Dedifferentiated amniotic fluid mesenchymal stem cell (primary cell): ENCODE results near the gene TMEM178B.

ENCODE experiments used
- DNase-seq: peaks from one replicate; pipeline ENCODE4 v3.0.0-alpha.2; 2016; ENCODE audit errors: extremely low spot score

TMEM178B gene

DNA sequence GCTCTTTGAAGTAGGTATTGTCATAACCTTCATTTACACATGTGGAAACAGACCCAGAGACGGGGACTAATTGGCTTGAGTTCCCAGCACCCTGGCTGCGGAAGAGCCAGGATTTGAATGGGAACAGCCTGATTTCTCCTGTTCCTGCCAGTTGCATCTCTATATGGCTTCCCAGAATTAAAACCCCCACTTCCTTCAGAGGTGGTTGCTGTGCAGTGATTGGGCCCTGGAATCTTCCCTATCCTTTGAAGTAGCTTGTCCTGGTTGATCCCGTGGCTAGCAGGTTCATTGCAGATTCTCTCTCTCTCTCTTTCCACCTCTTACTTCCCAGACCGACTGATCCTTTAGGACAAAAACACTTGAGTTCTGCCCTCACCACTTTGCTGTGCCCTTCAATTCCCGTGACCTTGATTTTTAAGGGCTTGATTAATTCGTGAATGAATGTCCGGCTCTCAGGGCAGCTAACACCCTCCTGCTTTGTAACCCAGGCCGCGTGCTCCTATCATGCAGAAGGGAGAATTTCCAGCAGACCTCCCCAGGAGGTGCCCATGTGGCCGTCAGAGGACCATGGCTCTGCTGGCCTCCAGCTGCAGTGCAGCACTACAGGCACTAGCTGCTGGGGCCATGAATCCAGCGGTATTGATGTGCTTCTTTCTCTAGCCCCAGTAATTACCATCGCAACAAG, 356.7 kb downstream of the TMEM178B start:
- no peak for DNase-seq

DNA sequence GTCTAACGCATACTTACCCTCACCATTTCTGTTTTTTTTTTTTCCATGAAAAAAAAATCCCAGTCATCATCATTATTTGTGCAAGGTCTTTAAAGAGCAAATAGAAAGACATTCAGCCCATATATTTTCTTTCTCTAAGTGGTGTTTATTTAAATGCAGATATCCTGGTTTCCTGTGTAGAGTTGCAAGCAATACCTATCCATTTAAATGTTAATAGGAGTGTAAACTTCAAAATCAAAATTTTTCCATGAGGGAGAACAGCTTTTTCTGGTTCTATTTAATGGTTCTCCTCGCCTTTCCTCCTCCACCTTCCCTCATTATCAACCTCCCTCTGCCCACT, 357.2 kb downstream of the TMEM178B start:
- no peak for DNase-seq

DNA sequence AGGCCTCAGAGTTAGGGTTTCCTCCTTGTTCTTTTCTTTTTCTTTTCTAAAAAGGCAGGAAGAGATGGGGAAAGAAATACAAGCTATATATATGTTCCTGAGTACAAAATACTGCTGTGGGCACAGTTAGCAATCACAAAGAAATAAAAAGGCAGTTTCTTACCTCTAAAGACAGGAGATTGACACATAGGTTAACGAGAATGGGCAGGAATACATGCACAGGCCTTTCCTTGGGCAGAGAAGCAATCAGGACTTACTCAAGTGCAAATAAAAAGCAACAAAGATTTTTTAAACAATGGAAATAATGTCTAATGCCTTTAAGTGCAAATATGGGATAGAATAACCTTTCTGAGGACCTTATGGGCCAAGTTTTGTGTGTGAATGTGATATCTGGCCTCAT, 357.8 kb downstream of the TMEM178B start:
- no peak for DNase-seq

DNA sequence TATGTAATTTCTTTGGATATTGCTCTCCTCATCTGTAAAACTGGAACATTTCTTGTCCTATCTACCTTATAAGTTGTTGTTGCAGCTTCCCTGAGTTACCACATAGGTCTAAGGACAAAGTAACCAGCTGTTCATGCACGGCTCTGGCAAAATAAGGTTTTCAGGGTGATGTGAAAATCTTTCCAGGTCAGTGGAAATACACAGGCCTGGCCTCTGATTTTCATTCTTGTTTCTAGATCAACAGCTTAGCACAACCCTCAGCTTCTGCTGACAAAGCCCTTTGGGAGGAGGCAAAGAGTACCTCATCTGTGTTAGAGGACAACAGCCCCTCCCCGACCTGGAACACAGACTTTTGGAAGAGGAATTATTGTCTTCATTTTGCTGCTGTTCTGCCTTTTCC, 359.8 kb downstream of the TMEM178B start:
- DNase-seq, result no peak

DNA sequence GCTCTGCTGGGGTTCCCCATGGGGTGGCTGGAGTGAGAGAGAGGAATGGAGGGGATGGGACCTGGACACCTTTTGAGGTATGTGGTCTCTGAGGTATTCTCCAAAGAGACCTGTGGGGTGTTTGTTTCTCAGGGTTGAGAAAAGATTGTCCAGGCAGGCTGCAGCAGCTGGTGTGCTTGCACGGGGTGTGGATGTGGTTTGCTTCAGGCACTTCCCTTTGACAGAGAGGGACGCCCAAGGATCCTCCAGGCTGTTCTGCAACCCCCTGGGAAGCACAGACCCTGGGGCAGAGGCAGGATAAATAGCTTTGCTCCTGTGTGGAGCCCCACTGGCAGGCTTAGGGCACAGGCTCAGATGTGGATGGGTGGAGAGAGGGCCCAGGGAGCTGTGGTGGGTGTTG, 362.3 kb downstream of the TMEM178B start:
- DNase-seq, result no peak

DNA sequence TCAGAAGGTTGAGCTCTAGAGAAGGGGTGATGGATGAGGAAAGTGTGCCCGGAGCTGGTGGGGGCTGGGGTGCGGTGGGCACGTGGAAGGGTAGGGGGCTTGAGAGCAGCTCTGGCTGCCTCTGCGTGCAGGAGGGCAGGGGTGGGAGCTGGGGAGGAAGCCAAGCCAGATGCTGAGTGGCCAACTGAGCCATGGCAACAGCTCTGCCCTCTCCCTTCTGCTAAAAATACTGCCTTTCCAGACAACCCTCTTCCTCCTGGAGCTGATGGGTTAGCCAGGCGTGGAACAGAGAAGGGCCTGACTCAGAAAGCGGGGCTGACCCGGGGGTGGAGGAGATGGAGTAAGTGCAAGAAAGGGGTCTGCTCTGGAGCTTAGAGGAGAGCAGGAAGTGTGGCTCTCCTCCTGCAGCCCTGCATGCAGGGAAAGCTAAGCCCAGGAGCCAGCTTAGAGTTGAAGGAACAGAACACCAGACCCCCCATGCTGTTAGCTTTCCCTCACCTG, 362.8 kb downstream of the TMEM178B start:
- no peak for DNase-seq

DNA sequence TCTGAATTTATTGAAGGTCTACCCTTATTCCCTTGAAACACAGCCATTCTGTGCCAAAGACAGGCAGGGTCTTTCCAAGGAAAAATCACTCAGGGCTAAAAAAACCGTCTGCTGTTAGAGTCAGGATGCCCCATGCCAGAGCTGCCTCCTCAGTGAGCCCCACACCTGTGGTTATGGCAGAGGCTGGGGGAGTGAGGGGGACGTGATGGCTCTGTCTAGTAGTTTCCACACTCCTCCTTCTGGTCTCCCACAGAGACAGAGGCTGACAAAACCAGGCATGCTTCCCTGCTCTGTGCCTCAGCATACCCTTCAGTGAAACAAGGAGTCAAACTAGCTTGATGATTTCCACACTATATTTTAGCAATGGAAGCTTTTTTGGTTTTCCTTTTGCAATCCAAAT, 365.3 kb downstream of the TMEM178B start:
- DNase-seq, result no peak

DNA sequence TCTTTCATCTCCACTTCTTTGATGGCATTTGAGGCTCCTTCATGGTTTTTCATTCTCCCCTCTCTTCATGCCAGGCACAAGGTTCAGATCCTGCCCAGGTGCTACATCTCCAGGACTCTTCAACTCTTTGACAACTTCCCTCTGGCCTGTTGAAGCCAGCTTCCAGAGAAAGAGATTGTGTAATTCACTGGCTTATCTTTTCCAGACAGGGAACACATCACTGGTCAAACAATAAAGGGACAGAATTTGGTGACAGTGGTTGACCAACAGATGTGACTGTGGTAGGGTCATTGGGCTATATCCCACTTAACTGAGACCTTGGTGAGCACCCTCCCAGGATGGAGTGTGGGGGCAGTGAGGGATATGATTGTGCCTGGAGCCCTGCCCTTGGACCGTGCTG, 365.9 kb downstream of the TMEM178B start:
- DNase-seq, result no peak

DNA sequence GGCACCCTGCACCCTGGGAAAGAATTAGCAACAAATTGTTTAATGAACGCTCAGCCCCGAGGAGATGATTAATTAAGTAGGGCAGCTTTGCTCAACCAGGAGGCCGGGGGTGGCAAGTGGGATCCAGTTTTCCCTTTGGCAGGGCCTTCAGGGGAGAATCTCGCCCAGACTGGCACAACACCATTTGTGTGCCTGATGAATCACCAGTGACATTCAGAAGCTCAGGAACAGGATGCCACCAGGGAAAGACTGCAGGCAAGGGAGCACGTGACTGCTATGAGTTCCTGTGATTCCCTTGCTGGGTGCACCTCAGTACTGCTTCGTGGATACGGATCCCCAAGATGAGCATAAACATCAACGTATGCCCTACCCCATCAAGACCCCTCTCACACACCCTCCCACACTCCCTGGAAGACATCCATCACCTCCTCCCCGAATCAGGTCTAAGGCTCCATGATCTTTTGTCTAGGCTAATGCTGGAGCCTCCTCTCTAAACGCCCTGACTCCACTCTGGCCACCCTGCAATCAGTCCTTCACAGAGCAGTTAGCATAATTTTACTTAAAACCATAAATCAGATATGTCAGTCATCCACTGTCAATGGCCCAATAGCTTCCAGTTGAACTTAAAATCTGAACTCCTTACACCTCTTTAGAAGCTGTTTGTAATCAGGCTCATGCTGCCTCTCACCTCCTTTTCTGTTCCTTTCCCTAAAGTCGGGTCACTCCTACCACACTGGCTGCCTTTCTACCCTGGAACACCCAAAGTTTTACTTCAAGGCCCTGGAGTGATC, 368.2 kb downstream of the TMEM178B start:
- no peak for DNase-seq

DNA sequence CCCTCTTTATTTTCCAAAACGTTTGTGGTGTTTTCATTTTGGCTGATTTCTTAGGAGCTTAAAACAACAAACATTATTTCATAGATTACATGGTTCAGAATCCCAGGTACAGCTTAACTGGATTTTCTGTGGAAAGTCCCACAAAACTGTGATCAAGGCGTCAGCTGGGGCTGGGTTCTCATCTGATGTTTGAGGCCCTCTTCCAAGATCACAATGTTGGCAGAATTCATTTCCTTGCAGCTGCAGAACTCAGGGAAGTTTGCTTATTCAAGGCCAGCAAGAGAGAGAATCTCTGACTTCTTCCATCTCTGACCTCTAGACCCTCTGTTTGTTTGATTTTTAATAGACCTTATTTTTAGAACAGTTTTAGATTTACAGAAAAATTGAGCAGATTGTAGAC, 368.9 kb downstream of the TMEM178B start:
- DNase-seq, result no peak

DNA sequence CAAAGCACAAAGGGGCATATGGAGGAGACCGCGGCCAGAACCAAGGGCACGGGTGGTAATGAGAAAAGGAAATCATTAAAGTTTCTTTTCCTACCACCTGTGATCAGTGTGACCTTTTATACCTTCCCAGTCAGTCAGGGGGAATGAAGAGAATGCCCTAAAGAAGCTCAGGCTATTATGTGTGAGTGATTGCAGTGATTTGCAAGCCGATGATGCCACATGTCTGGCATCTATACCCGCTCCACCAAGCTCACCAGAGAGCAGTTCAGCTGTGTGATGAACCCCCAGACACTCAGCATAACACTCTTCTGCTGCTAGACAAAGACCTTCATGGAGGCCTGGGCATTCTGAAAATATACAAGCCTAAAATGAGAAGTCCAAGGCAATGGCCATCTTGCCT, 371.1 kb downstream of the TMEM178B start:
- no peak for DNase-seq

DNA sequence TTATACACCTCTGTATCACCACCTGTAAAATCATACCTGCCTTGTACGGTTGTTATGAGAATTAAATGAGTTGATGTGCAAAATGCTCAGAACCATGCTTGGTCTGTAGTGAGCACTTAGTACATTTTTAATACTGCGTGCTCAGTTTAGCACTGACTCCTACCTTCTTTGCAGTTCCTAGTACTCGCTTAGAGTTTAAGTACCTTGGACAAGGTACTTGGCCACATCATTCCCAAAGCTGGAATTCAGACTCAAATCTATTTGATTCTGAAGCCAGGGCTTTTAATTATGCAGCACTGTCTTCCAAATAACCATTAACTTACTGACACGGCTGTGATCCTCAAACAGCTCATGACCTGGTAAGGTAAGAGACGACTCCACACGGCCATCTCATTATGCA, 377.4 kb downstream of the TMEM178B start:
- no peak for DNase-seq

DNA sequence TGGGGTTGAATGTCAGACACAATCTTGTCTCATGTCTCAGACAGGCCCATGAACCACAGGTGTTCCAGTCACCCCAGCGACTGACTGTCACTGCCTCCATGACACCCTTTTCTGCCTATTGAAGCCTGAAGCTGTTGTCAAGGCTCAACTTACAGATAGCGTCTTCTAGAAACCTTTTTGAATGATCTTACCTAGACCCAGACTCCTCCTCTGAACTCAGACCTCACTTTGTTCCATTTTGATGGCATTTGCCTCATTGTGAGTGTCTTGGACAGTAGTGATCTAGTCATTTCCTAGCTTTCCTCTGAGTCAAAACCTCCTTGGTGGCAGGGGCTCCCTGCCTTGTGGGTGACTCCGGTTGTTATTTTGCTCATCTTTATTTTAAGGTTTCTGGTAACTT, 379.0 kb downstream of the TMEM178B start:
- DNase-seq, result no peak

DNA sequence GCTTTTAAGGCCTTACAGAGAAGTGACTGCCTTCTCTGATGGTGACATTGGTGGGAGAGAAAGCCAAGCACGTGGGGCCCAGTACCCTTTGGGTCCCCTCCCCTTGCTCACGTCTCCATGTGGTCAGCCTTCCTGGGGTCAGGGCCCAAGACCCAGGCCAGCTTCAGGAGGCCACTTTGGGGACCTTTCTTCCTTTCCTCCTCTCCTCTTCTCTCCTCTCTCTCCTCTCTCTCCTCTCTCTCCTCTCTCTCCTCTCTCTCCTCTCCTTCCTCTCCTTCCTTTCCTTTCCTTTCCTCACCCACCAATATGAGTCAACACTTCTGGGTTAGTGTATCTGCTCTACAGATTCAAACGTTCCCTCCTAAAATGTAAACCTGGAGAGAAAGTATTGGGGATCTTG, 380.5 kb downstream of the TMEM178B start:
- DNase-seq, result no peak

DNA sequence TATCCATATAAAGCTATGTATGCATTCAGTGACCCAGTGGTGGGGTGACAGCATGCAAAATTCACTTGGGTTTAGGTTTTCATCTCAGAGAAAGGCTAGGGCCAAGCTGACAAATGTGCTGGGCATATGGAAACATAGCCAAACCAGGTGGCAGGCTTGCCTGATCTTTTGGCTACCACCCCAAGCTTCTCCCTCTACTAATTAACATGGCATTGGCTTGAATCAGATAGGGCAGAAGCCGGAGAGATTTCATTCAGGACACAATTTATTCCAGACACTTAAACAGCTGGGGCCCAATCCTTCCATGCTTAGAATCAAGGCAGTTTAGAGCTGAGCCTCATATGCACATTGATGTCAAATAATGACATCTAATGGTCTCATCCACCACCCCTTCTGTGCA, 381.9 kb downstream of the TMEM178B start:
- DNase-seq, result no peak

DNA sequence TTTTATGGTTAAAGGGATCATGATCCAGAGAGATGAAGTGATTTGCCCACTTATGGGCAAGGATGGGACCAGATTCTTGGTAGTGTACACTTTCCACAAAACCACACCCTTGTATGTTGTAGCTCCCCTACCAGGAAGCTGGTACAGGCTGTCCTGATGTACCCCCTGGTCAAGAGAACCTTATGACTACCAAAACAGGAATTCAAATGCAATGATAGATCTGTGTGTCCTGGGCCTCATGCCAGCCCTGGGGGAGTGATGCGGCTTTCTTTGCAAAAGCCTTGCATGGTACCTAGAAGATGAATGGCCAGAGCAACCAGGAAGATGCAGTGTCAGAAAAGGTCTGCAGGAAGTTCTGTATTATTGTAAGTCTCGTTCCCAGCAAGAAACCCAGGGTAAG, 382.4 kb downstream of the TMEM178B start:
- DNase-seq, result no peak

DNA sequence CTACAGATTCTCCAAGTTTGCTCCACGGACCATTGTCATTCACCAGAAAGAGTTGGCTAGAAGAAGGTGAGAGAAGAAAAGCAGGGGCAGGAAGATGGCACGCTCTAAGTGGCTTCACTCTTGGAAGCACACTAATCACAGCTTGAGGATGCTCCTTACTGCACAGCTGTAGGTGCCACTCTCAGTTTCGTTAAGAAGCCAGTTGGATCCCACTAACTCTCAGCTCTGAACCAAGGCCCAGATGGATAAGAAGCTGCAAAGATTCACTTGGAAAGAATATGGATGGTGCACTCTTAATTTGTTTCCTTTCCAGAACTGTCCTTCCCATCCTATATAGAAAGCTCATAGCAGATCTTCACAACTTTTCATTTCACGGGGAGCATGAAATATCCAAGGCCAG, 382.8 kb downstream of the TMEM178B start:
- DNase-seq, result no peak

DNA sequence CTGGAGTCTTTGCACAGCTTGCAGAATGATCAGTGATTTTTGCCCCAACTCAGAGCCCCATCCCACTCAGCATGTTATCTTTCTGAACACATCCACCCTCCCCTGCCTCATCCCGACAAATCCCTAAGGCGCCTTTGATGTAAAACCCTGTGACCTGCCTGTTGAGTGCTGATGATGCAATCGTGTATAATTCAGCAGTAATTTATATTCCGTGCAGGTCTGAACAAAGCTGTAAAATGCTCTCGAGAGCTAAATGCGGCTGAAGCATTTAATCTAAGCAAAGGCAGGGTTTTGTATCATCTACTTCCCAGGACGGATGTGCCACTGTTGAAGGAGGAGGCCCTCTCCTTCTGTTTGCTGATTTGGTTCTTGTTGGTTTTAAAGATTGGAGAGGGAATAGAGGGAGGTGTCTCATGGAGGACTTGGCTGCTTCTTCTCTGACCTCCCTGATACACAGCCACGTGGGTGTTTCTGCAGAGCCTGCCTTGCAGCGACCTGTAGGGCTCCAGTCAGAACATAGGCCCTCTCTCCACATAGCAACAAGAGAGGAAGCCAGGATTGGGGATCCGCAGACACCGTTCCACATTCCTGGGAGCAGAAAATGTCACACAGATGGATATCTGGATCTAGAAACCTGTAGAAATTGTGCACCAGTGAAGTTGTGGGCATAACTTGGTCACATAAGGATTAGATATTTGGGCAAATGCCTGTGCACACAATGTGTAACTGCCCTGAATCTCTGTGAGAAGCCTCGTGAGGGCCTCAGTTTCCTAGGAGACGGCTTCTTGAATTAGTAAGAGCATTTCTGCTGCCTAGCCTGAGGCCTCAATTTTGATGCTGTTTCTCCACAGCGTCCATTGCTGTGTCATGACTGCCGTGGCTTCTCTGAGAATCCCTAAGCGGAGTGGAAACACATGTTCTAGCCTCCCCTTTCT, 387.2 kb downstream of the TMEM178B start:
- DNase-seq, result peak; percentile 44

DNA sequence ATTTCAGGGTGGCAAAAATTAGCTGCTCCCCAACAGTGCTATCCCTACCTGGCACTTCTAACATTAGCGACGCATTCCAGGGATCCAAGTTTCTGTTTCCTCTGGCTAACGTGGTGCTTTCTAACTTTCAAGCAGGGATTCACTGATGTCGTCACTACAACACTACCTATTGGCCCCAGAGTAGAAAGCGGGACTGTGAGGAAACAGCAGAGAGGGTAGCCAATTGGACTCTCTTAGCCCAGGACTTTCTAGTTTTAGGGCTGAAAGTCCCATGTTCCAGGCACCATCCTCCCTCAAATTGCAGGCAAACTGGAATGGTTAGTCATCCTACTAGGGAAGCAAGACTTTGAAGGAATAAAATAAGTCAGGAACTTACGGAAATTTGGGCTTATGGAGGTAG, 388.1 kb downstream of the TMEM178B start:
- no peak for DNase-seq

DNA sequence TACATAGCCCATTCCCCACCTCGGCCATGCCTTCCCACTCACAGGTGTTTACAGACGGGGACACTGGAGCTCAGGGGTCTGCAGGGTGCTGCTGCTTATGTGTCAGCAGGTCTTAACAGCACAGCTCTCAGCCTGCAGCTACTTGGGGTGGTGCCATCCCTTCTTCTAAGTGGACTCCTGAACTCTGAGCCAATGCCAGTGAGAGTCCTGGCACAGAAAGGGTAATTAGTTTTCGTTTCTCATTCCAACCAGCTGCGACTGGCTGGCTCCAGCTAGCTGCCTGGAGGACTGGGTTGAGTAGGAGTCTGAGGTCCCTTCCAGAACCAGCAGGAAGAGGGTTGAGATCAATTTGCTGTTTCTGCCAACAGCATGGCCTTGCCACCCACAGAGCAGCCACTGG, 389.1 kb downstream of the TMEM178B start:
- DNase-seq, result no peak

DNA sequence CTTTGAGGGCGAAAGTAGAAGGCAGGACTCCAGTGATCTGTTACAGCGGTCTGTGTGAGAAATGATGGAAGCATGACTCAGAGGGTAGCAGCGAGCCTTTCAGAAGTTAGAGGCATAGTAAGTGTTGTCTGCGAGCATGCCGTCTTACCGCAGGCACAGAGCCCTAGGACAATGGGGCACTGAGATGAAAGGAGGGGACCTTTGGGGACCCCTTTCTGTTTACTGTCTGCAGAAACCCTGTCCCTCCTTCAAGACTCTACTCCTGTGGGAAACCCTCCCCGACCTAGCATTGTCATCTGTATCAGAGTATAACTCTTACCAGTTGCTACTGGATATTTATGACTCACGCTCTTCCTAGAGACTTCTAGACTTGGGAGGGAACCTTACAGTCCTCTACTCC, 390.1 kb downstream of the TMEM178B start:
- no peak for DNase-seq

DNA sequence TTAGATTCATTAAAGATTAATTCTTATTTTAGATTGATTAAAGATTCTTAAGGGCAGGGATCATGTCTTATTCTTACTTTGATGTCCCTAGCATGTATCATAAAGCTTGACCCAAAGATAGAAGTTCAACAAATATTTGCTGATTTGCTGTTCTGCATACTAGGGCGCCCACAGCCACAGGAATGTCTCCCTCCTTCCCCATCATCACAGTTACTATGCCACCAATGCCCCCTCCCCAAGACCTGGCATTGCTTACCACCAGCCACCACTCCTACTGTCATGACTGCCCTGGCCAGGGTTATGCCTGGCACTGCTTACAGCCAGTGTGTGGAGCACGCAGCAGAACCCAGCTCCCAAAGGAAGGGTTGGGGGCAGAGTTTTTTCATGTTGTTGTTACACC, 390.7 kb downstream of the TMEM178B start:
- no peak for DNase-seq
